Testis (tissue), 3 donors: ENCODE measurements around the gene NKX2-3. TPM values are rescaled to one million over a fixed set of nuclear protein-coding genes. Genes with fewer than 3 reads are reported as not detected.

Experiments used
- DNase-seq: peaks from one replicate; pipeline ENCODE4 v3.0.0-alpha.2; 2019
- H3K27ac ChIP-seq, 2 donors: fragments of 200-600 bp; sonication (generic); one replicate each; pipeline ENCODE4 v1.5.1; 2019
- H3K27me3 ChIP-seq: fragments of 200-600 bp; sonication (generic); one replicate; pipeline ENCODE4 v1.5.1; 2019
- H3K36me3 ChIP-seq: fragments of 200-600 bp; sonication (generic); one replicate; pipeline ENCODE4 v1.5.1; 2017; ENCODE audit warnings: low read depth; ENCODE audit errors: missing control alignments
- H3K4me1 ChIP-seq: fragments of 200-600 bp; sonication (generic); one replicate; pipeline ENCODE4 v1.5.1; 2019
- H3K4me3 ChIP-seq, 2 donors: fragments of 200-600 bp; sonication (generic); one replicate each; pipeline ENCODE4 v1.5.1; 2017 to 2019
- H3K9me3 ChIP-seq: fragments of 200-600 bp; sonication (generic); one replicate; pipeline ENCODE4 v1.5.1; 2017
- CTCF ChIP-seq, 3 experiments: fragments of 450-650 bp in 2 of 3; fragments of 200-600 bp in 1 of 3; sonication (generic) in 1 of 3; IDR thresholded peaks; one replicate each; pipeline ENCODE4 v1.5.1; 2016 to 2019; ENCODE audit warnings: antibody characterized with exemption in 3 of 3, mild to moderate bottlenecking in 2 of 3, moderate library complexity in 1 of 3
- POLR2A ChIP-seq: fragments of 450-650 bp; IDR thresholded peaks from one replicate; pipeline ENCODE4 v1.6.1; 2017; ENCODE audit warnings: antibody characterized with exemption, mild to moderate bottlenecking, moderate library complexity
- WGBS, 2 donors: methylation state at CpG; one replicate each; pipeline ENCODE4 v1.1.5; 2018; 5-methylcytosine and 5-hydroxymethylcytosine counted together
- intact Hi-C: fragments of 100-400 bp; cut with DNase I; formaldehyde crosslinking; loops from one replicate; pipeline ENCODE4 v1.15.1; 2023; ENCODE audit warnings: low total_unique reads
- polyA plus RNA-seq: library from polyadenylated mRNA; stranded (reverse); fragments of 350-450 nt; fragmentation: Illumina TruSeq; extraction: RNeasy Lipid Tissue Mini Kit (QIAGEN cat#74804); gene quantifications from one replicate; pipeline ENCODE4 v1.2.3, GENCODE V29; 2014; ENCODE audit warnings: low read depth, low replicate concordance; ENCODE audit not compliant: insufficient read depth
- total RNA-seq, 2 donors: library from RNA; depleted of rRNA; stranded (reverse); fragments of >200 nt; gene quantifications; one replicate each; pipeline ENCODE4 v1.2.3, GENCODE V29; 2016

Gene NKX2-3
- total and polyA plus RNA-seq, 3 donors from 2014 or later: 0.16 to 0.24 (median 0.19) TPM

GRCh38 chr10:99569253-99569939 is 36.7 kb downstream of the NKX2-3 start:
- Histone ChIP-seq H3K4me1 (no peaks in the 10 kb centered on the region), H3K27ac (no peak overlapping the region), H3K27me3 (no peaks in the 10 kb centered on the region), H3K36me3 (no peaks in the 10 kb centered on the region), H3K4me3 (no peak overlapping the region), H3K9me3 (no peaks in the 10 kb centered on the region)
- WGBS, 2 donors: 59 to 63% methylated on average over 11 of the region's 11 CpGs
- intact Hi-C loops: no loop called here
- TF ChIP-seq CTCF (IDR thresholded peaks at IDR 0.05) (no peak), POLR2A (no peak)
- DNase-seq: no peak

- no peaks in the 10 kb centered on the region for H3K4me1 ChIP-seq
- DNase-seq: no peak
- H3K36me3 ChIP-seq: no peaks in the 10 kb centered on the region
- no peaks in the 10 kb centered on the region for H3K9me3 ChIP-seq
- H3K4me3 ChIP-seq: no peak overlapping the region
- no peaks in the 10 kb centered on the region for H3K27me3 ChIP-seq
- H3K27ac ChIP-seq: no peak overlapping the region
- TF ChIP-seq CTCF (IDR thresholded peaks at IDR 0.05): no peak
- TF ChIP-seq POLR2A: no peak
- intact Hi-C loops: no loop called here
Observed at GRCh38 chr10:99569961-99570360, 37.2 kb downstream of the NKX2-3 start.

- intact Hi-C loops: no loop called here
- WGBS, 2 donors: 67 to 81% methylated on average over 1 of the region's 1 CpG
- DNase-seq: no peak
- no peaks in the 10 kb centered on the region for H3K36me3 ChIP-seq
- no peak overlapping the region for H3K4me3 ChIP-seq
- no peak overlapping the region for H3K27ac ChIP-seq
- H3K4me1 ChIP-seq: no peaks in the 10 kb centered on the region
- TF ChIP-seq POLR2A (no peak), CTCF (IDR thresholded peaks at IDR 0.05) (no peak)
- H3K9me3 ChIP-seq: no peaks in the 10 kb centered on the region
- H3K27me3 ChIP-seq: no peaks in the 10 kb centered on the region
Observed at GRCh38 chr10:99571816-99572215, 39.1 kb downstream of the NKX2-3 start.

DNA sequence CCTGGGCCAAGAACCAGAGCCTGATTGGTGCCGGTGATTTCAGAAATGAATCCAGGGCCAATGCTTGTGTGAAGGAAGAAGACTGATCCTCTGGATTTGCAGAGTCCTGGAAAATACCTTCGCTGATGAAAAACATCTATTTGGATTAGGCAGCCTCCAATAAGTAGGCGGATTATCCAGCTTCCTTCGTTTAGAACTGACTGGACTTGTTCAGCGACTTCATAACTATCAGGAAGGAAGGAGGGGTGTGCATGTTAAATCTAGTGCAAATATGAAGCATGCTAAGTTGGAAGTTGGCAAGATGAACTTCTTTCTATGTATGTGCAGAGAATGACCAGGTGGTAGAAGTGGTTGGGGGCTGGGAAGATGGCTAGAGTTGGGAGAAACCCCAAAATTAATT is 41.0 kb downstream of the NKX2-3 start:
- Histone ChIP-seq H3K4me1 (no peaks in the 10 kb centered on the region), H3K4me3 (no peak overlapping the region), H3K27me3 (no peaks in the 10 kb centered on the region), H3K36me3 (no peaks in the 10 kb centered on the region), H3K27ac (no peak overlapping the region), H3K9me3 (no peaks in the 10 kb centered on the region)
- TF ChIP-seq POLR2A (no peak), CTCF (IDR thresholded peaks at IDR 0.05) (no peak)
- intact Hi-C loops: no loop called here
- 86 to 92% methylated on average over 5 of the region's 5 CpGs for WGBS, 2 donors
- no peak for DNase-seq

DNA sequence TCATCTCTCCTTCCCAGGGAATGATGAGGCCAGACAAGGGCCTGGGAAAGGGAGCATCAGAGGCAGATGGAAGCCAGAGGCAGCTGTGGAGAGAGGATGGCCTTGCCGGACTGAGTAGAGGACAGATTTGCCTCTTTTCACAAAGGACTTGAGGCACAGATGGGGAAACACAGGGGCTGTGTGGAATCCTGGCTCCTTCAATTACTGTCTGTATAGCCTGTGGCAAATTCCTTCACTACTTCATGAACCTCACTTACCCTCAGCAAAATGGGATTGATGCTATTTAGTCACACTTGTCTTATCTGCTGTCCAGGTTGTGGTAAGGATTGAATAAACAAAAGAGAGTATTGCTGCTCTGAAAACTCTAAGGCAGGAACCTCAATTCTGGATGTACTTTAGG is 47.2 kb downstream of the NKX2-3 start:
- Histone ChIP-seq H3K4me1 (no peaks in the 10 kb centered on the region), H3K27me3 (no peaks in the 10 kb centered on the region), H3K9me3 (no peaks in the 10 kb centered on the region), H3K4me3 (no peak overlapping the region), H3K36me3 (no peaks in the 10 kb centered on the region), H3K27ac (no peak overlapping the region)
- intact Hi-C loops: no loop called here
- no peak for TF ChIP-seq POLR2A
- no peak for TF ChIP-seq CTCF (IDR thresholded peaks at IDR 0.05)
- DNase-seq: no peak
- WGBS, 2 donors: 69 to 71% methylated on average over 1 of the region's 1 CpG
